NCI-H2227 treated with DMSO at 0.1 percent for 48 hours (cell line): Measurements from ENCODE around the gene GDF2.

ENCODE experiments used
- DNase-seq: peaks from one replicate; lab custom pipeline; 2025; lab: John Stamatoyannopoulos, UW

Gene GDF2

GRCh38 chr10:47322300-47323061, at the start of gene GDF2:
GDF2 (plus strand) TSS chr10:47322454; CDS start chr10:47322669, 215 bp downstream.
- no peak for DNase-seq

GRCh38 chr10:47276071-47276470, 46.2 kb upstream of the GDF2 start:
- no peak for DNase-seq

- DNase-seq, result no peak
These were observed 45.5 kb upstream of the GDF2 start for GRCh38 chr10:47276576-47277351.

- DNase-seq, result no peak
These were observed 44.7 kb upstream of the GDF2 start for GRCh38 chr10:47277352-47278151.

- DNase-seq, result no peak
These were observed 44.1 kb upstream of the GDF2 start for GRCh38 chr10:47278152-47278473.

GRCh38 chr10:47278720-47279119, 43.5 kb upstream of the GDF2 start:
- no peak for DNase-seq

GRCh38 chr10:47279276-47279675, 43.0 kb upstream of the GDF2 start:
- DNase-seq, result no peak

GRCh38 chr10:47282005-47282656, 40.1 kb upstream of the GDF2 start:
- no peak for DNase-seq

GRCh38 chr10:47282657-47283018, 39.6 kb upstream of the GDF2 start:
- no peak for DNase-seq

- DNase-seq, result no peak
These were observed 39.1 kb upstream of the GDF2 start for GRCh38 chr10:47283101-47283630.

- DNase-seq, result no peak
These were observed 38.4 kb upstream of the GDF2 start for GRCh38 chr10:47283848-47284247.

GRCh38 chr10:47285381-47286115, 36.7 kb upstream of the GDF2 start:
- DNase-seq, result no peak

GRCh38 chr10:47286116-47286505, 36.1 kb upstream of the GDF2 start:
- no peak for DNase-seq

GRCh38 chr10:47286591-47287315, 35.5 kb upstream of the GDF2 start:
- DNase-seq, result no peak

- DNase-seq, result no peak
These were observed 34.9 kb upstream of the GDF2 start for GRCh38 chr10:47287365-47287802.

- no peak for DNase-seq
These were observed 34.4 kb upstream of the GDF2 start for GRCh38 chr10:47287805-47288204.

GRCh38 chr10:47288236-47288635, 34.0 kb upstream of the GDF2 start:
- DNase-seq, result no peak

GRCh38 chr10:47288916-47289495, 33.2 kb upstream of the GDF2 start:
- DNase-seq, result no peak

GRCh38 chr10:47289921-47290320, 32.3 kb upstream of the GDF2 start:
- DNase-seq, result no peak

GRCh38 chr10:47290338-47290737, 31.9 kb upstream of the GDF2 start:
- DNase-seq, result no peak
